Stomach smooth muscle (tissue), 2 donors: Measurements from ENCODE around the gene COL9A2.

ENCODE experiments used
- H3K27ac ChIP-seq: one replicate; pipeline ENCODE4 v1.7.0; 2013; ENCODE audit warnings: mild to moderate bottlenecking, low read length, inconsistent platforms
- H3K27me3 ChIP-seq, 2 donors: one replicate each; pipeline ENCODE4 v1.7.0; 2013; ENCODE audit warnings: low read length in 2 of 2; ENCODE audit not compliant: insufficient read depth in 2 of 2, control insufficient read depth in 1 of 2
- H3K36me3 ChIP-seq, 2 donors: one replicate each; pipeline ENCODE4 v1.7.0; 2013; ENCODE audit warnings: low read length in 2 of 2; ENCODE audit not compliant: control insufficient read depth in 2 of 2, insufficient read depth in 2 of 2
- H3K4me1 ChIP-seq: one replicate; pipeline ENCODE4 v1.7.0; 2013; ENCODE audit warnings: low read length; ENCODE audit not compliant: control insufficient read depth, insufficient read depth
- H3K4me3 ChIP-seq, 2 donors: one replicate each; pipeline ENCODE4 v1.7.0; 2013; ENCODE audit warnings: low read length in 2 of 2
- H3K9ac ChIP-seq, 2 donors: one replicate each; pipeline ENCODE4 v1.7.0; 2013; ENCODE audit warnings: low read length in 2 of 2, mild to moderate bottlenecking in 1 of 2
- H3K9me3 ChIP-seq, 2 donors: one replicate each; pipeline ENCODE4 v1.7.0; 2013; ENCODE audit warnings: low read length in 2 of 2; ENCODE audit not compliant: control insufficient read depth in 2 of 2
- donor health status: healthy.
- donor health status: Pancreatic carcinoma.

COL9A2 gene

GRCh38 chr1:40302475-40302874, 14.6 kb downstream of the COL9A2 start:
- Histone ChIP-seq H3K27me3 (no peaks in the 10 kb centered on the region), H3K9me3 (no peaks in the 10 kb centered on the region), H3K4me1 (no peaks in the 10 kb centered on the region), H3K36me3 (no peaks in the 10 kb centered on the region), H3K4me3 (no peak overlapping the region), H3K9ac (no peak overlapping the region), H3K27ac (no peak overlapping the region)

- no peak overlapping the region for H3K4me3 ChIP-seq
- no peaks in the 10 kb centered on the region for H3K9me3 ChIP-seq
- H3K9ac ChIP-seq, result no peak overlapping the region
- H3K36me3 ChIP-seq, result no peaks in the 10 kb centered on the region
- H3K4me1 ChIP-seq, result no peaks in the 10 kb centered on the region
- no peak overlapping the region for H3K27ac ChIP-seq
- H3K27me3 ChIP-seq, result no peaks in the 10 kb centered on the region
Observed at GRCh38 chr1:40301541-40302299, 15.4 kb downstream of the COL9A2 start.

- H3K36me3 ChIP-seq, result no peaks in the 10 kb centered on the region
Observed at GRCh38 chr1:40301066-40301465, 16.0 kb downstream of the COL9A2 start.

GRCh38 chr1:40300651-40301050, 16.4 kb downstream of the COL9A2 start:
- H3K36me3 ChIP-seq, result no peaks in the 10 kb centered on the region
- H3K4me3 ChIP-seq, result no peak overlapping the region
- no peaks in the 10 kb centered on the region for H3K27me3 ChIP-seq
- no peak overlapping the region for H3K27ac ChIP-seq
- H3K9ac ChIP-seq, result no peak overlapping the region
- H3K4me1 ChIP-seq, result no peaks in the 10 kb centered on the region
- no peaks in the 10 kb centered on the region for H3K9me3 ChIP-seq

More at GRCh38 chr1:40301066-40301465, 16.0 kb downstream of the COL9A2 start:
- Histone ChIP-seq H3K27ac (no peak overlapping the region), H3K4me3 (no peak overlapping the region), H3K9me3 (no peaks in the 10 kb centered on the region), H3K4me1 (no peaks in the 10 kb centered on the region), H3K9ac (no peak overlapping the region), H3K27me3 (no peaks in the 10 kb centered on the region)

- no peak overlapping the region for H3K4me3 ChIP-seq
- no peaks in the 10 kb centered on the region for H3K9me3 ChIP-seq
- no peaks in the 10 kb centered on the region for H3K27me3 ChIP-seq
- no peaks in the 10 kb centered on the region for H3K36me3 ChIP-seq
- no peak overlapping the region for H3K9ac ChIP-seq
- H3K27ac ChIP-seq, result no peak overlapping the region
- H3K4me1 ChIP-seq, result no peaks in the 10 kb centered on the region
Observed at GRCh38 chr1:40300249-40300567, 16.9 kb downstream of the COL9A2 start.

- Histone ChIP-seq H3K27me3 (no peaks in the 10 kb centered on the region), H3K27ac (no peak overlapping the region), H3K9ac (no peak overlapping the region), H3K9me3 (no peaks in the 10 kb centered on the region), H3K4me1 (no peaks in the 10 kb centered on the region), H3K4me3 (no peak overlapping the region), H3K36me3 (peaks cover 0 to 2% of the 10 kb centered on the region in 2 donors)
Observed at GRCh38 chr1:40299366-40300248, 17.5 kb downstream of the COL9A2 start.

- Histone ChIP-seq H3K9me3 (no peaks in the 10 kb centered on the region), H3K36me3 (peaks cover 33 to 38% of the 10 kb centered on the region in 2 donors), H3K27me3 (no peaks in the 10 kb centered on the region), H3K4me3 (no peak overlapping the region), H3K4me1 (no peaks in the 10 kb centered on the region), H3K27ac (no peak overlapping the region), H3K9ac (no peak overlapping the region)
Observed at GRCh38 chr1:40291293-40291692, 25.8 kb downstream of the COL9A2 start.

GRCh38 chr1:40281853-40282252, 35.2 kb downstream of the COL9A2 start:
- Histone ChIP-seq H3K27me3 (no peaks in the 10 kb centered on the region), H3K36me3 (peaks cover 7 to 14% of the 10 kb centered on the region in 2 donors), H3K9me3 (no peaks in the 10 kb centered on the region), H3K4me1 (no peaks in the 10 kb centered on the region), H3K9ac (no peak overlapping the region), H3K27ac (no peak overlapping the region), H3K4me3 (no peak overlapping the region)

- H3K27me3 ChIP-seq, result no peaks in the 10 kb centered on the region
- no peak overlapping the region for H3K27ac ChIP-seq
- H3K36me3 ChIP-seq, result peaks cover 24 to 33% of the 10 kb centered on the region in 2 donors
- H3K9me3 ChIP-seq, result no peaks in the 10 kb centered on the region
- H3K9ac ChIP-seq, result no peak overlapping the region
- no peak overlapping the region for H3K4me3 ChIP-seq
- H3K4me1 ChIP-seq, result no peaks in the 10 kb centered on the region
Observed at GRCh38 chr1:40276122-40276521, 41.0 kb downstream of the COL9A2 start.

GRCh38 chr1:40274331-40274730, 42.8 kb downstream of the COL9A2 start:
- Histone ChIP-seq H3K36me3 (peaks cover 30 to 35% of the 10 kb centered on the region in 2 donors), H3K27ac (no peak overlapping the region), H3K9me3 (no peaks in the 10 kb centered on the region), H3K4me3 (no peak overlapping the region), H3K27me3 (no peaks in the 10 kb centered on the region), H3K9ac (no peak overlapping the region), H3K4me1 (no peaks in the 10 kb centered on the region)
